K562 (cell line): ENCODE results near the gene IFRD1. TPM values are rescaled to one million over a fixed set of nuclear protein-coding genes. Genes with fewer than 3 reads are reported as not detected.

Experiments
- ATF7 ChIP-seq: fragments of 450-650 bp; IDR thresholded peaks from 2 replicates; pipeline ENCODE4 v1.7.1; 2014; ENCODE audit warnings: mild to moderate bottlenecking, moderate library complexity
- CEBPG ChIP-seq, 3 experiments: fragments of 200-800 bp in 1 of 3; sonication (Bioruptor generic) in 1 of 3; sonication (generic) in 1 of 3; formaldehyde crosslinking in 1 of 3; IDR thresholded peaks in 2 of 3; conservative IDR thresholded peaks in 1 of 3; 2 replicates each; pipeline versions ENCODE4 v1.6.1 to v1.8.0; 2016 to 2022; ENCODE audit warnings: missing compliant biosample characterization in 2 of 3, missing genetic modification characterization in 2 of 3, mild to moderate bottlenecking in 1 of 3, missing genetic modification reagents in 1 of 3
- CHCHD3 ChIP-seq: fragments of 250-450 bp; sonication (Bioruptor Pico); IDR thresholded peaks from 2 replicates; pipeline ENCODE4 v2.1.2; 2022; ENCODE audit warnings: mild to moderate bottlenecking
- FOSL1 ChIP-seq: fragments of 200-800 bp; sonication (Bioruptor generic); conservative IDR thresholded peaks from 2 replicates; pipeline ENCODE4 v1.6.1; 2016; ENCODE audit warnings: missing genetic modification characterization, missing compliant biosample characterization
- HLTF ChIP-seq: fragments of 450-650 bp; IDR thresholded peaks from 2 replicates; pipeline ENCODE4 v1.6.1; 2016
- ID3 ChIP-seq, 2 experiments: fragments of 250-450 bp in 1 of 2; fragments of 450-650 bp in 1 of 2; sonication (Bioruptor Pico) in 1 of 2; IDR thresholded peaks; 2 replicates each; pipeline versions ENCODE4 v1.6.1 to v1.8.0; 2016 to 2021; ENCODE audit warnings: mild to moderate bottlenecking in 2 of 2, moderate library complexity in 2 of 2, missing compliant biosample characterization in 1 of 2, missing genetic modification characterization in 1 of 2
- JUND ChIP-seq, 2 experiments: IDR thresholded peaks; 2 replicates in 1 of 2; 3 replicates in 1 of 2; pipeline ENCODE4 v1.6.1; 2011; ENCODE audit warnings: borderline replicate concordance in 2 of 2, low read depth in 2 of 2, low read length in 2 of 2, improper control_type of control experiment in 1 of 2, missing biosample characterization in 1 of 2, missing genetic modification characterization in 1 of 2, missing genetic modification reagents in 1 of 2
- KAT7 ChIP-seq: sonication (generic); formaldehyde crosslinking; IDR thresholded peaks from 2 replicates; pipeline ENCODE4 v1.8.0; 2022; ENCODE audit warnings: missing genetic modification reagents, mild to moderate bottlenecking, borderline replicate concordance
- KAT8 ChIP-seq: fragments of 450-650 bp; IDR thresholded peaks from 2 replicates; pipeline ENCODE4 v1.6.1; 2016; ENCODE audit warnings: low read depth, mild to moderate bottlenecking
- MAFF ChIP-seq: IDR thresholded peaks from 2 replicates; pipeline ENCODE4 v1.6.1; 2012; ENCODE audit warnings: low read length, improper control_type of control experiment
- PREB ChIP-seq: sonication (generic); formaldehyde crosslinking; IDR thresholded peaks from 2 replicates; pipeline ENCODE4 v1.8.1; 2023; ENCODE audit warnings: mild to moderate bottlenecking, missing genetic modification reagents
- RAD21 ChIP-seq, 2 experiments: fragments of 250-450 bp in 1 of 2; fragments of 450-650 bp in 1 of 2; sonication (Bioruptor Pico) in 1 of 2; formaldehyde crosslinking in 1 of 2; IDR thresholded peaks in 1 of 2; conservative IDR thresholded peaks in 1 of 2; 2 replicates each; pipeline versions ENCODE4 v1.4.0 to v1.8.0; 2020 to 2022; ENCODE audit warnings: mild to moderate bottlenecking in 2 of 2, moderate library complexity in 1 of 2
- RBM34 ChIP-seq: fragments of 200-400 bp; formaldehyde crosslinking; IDR thresholded peaks from 2 replicates; pipeline ENCODE4 v1.6.1; 2018; ENCODE audit warnings: low read length, borderline replicate concordance; ENCODE audit not compliant: insufficient read depth
- RCOR1 ChIP-seq, 2 experiments: IDR thresholded peaks; 2 replicates each; pipeline ENCODE4 v1.6.1; 2012; ENCODE audit warnings: low read depth in 2 of 2, low read length in 2 of 2, borderline replicate concordance in 1 of 2, improper control_type of control experiment in 1 of 2
- SMAD2 ChIP-seq: fragments of 150-350 bp; IDR thresholded peaks from 2 replicates; pipeline ENCODE4 v1.6.1; 2014; ENCODE audit warnings: low read depth, mild to moderate bottlenecking, low read length
- SMC3 ChIP-seq: conservative IDR thresholded peaks from 2 replicates; pipeline ENCODE4 v1.6.1; 2011; ENCODE audit warnings: low read depth, low read length, improper control_type of control experiment; ENCODE audit not compliant: insufficient read depth
- ZBTB34 ChIP-seq: fragments of 250-450 bp; sonication (Bioruptor Pico); IDR thresholded peaks from 2 replicates; pipeline ENCODE4 v1.8.0; 2021; ENCODE audit warnings: mild to moderate bottlenecking, moderate library complexity
- ZNF184 ChIP-seq: sonication (generic); formaldehyde crosslinking; IDR thresholded peaks from 2 replicates; pipeline ENCODE4 v1.5.0; 2020; ENCODE audit warnings: missing genetic modification reagents
- polyA plus RNA-seq, 8 experiments: library from polyadenylated mRNA; depleted of rRNA in 4 of 8; stranded (reverse) in 5 of 8; unstranded in 3 of 8; fragments of >200 nt; fragmentation: Nextera tagmentation in 2 of 8; fragmentation: Illumina TruSeq in 1 of 8; extraction: Ambion mirVana in 2 of 8; extraction: Trizol in 1 of 8; gene quantifications; 2 replicates each; pipeline versions ENCODE4 v1.2.1 to v1.2.3, GENCODE V29; 2011 to 2014; ENCODE audit warnings: inconsistent platforms in 1 of 8, missing spikeins in 1 of 8
- total RNA-seq, 7 experiments: library from RNA; depleted of rRNA in 6 of 7; stranded (reverse); fragments of >200 nt in 6 of 7; fragmentation: Illumina TruSeq in 2 of 7; extraction: Trizol in 2 of 7; gene quantifications; 2 replicates each; pipeline versions ENCODE4 v1.2.1 to v1.2.3, GENCODE V29; 2011 to 2021; ENCODE audit warnings: low replicate concordance in 1 of 7

The IFRD1 gene
- total and polyA plus RNA-seq, 9 of the 15 experiments (the other 6 are each of a cell fraction or from before 2014, with no cell fraction given), result 27.6 to 81.8 (median 68.1) TPM

GRCh38 chr7:112495810-112496462 is 45.7 kb downstream of the IFRD1 start (continued):
- TF ChIP-seq ZBTB34 (CRISPR knock-in tag), result no peak
- TF ChIP-seq KAT8, result no peak
- peak; percentile 78 for TF ChIP-seq SMC3
- no peak for TF ChIP-seq PREB (CRISPR knock-in tag)
- no peak for TF ChIP-seq CEBPG (CRISPR knock-in tag; IDR thresholded peaks at IDR 0.05)
- TF ChIP-seq CEBPG (tag; conservative IDR thresholded peaks at IDR 0.05 in 1 of 2, IDR thresholded peaks at IDR 0.05 in 1 of 2), result peak; percentile 42 to 73
- 0 out of 2 replicates have a peak, but pooled peaks have one; percentile 6 for TF ChIP-seq JUND (IDR thresholded peaks at IDR 0.05; ENCODE audit: borderline replicate concordance, low read depth, low read length)
- TF ChIP-seq JUND (tag; IDR thresholded peaks at IDR 0.05; ENCODE audit: borderline replicate concordance, low read depth, low read length), result no peak
- TF ChIP-seq CHCHD3 (CRISPR knock-in tag), result no peak
- TF ChIP-seq KAT7 (CRISPR knock-in tag), result no peak
- TF ChIP-seq HLTF, result no peak
- TF ChIP-seq ID3 (CRISPR knock-in tag; IDR thresholded peaks at IDR 0.05), result no peak
- TF ChIP-seq ID3 (tag; IDR thresholded peaks at IDR 0.05), result no peak
- no peak for TF ChIP-seq RCOR1 (IDR thresholded peaks at IDR 0.05; ENCODE audit: borderline replicate concordance in 1 of 2, low read depth in 2 of 2, low read length in 2 of 2)
- no peak for TF ChIP-seq FOSL1 (tag)
- TF ChIP-seq RAD21 (CRISPR knock-in tag; conservative IDR thresholded peaks at IDR 0.05 in 1 of 2, IDR thresholded peaks at IDR 0.05 in 1 of 2), result peak; percentile 94 to 95
- peak; percentile 22; the same call in 1 of the 2 replicates for TF ChIP-seq MAFF
- no peak for TF ChIP-seq ATF7
- no peak for TF ChIP-seq RBM34
- TF ChIP-seq SMAD2, result no peak
- no peak for TF ChIP-seq ZNF184 (CRISPR knock-in tag)
